Parathyroid adenoma (tissue), 2 donors: ENCODE measurements around the gene GNG12.

ENCODE experiments used
- H2AFZ ChIP-seq: fragments of 300-600 bp; sonication (generic); one replicate; pipeline ENCODE4 v1.7.0; 2017; ENCODE audit warnings: antibody characterized with exemption, mild to moderate bottlenecking
- H3K27ac ChIP-seq: fragments of 300-600 bp; sonication (generic); one replicate; pipeline ENCODE4 v1.7.0; 2017
- H3K27me3 ChIP-seq: fragments of 300-600 bp; sonication (generic); one replicate; pipeline ENCODE4 v1.7.0; 2017; ENCODE audit warnings: low read length; ENCODE audit not compliant: control insufficient read depth, insufficient read depth
- H3K36me3 ChIP-seq: fragments of 300-600 bp; sonication (generic); one replicate; pipeline ENCODE4 v1.7.0; 2017; ENCODE audit warnings: low read length; ENCODE audit not compliant: control insufficient read depth, insufficient read depth
- H3K4me1 ChIP-seq: fragments of 300-600 bp; sonication (generic); one replicate; pipeline ENCODE4 v1.7.0; 2017; ENCODE audit warnings: control low read depth
- H3K4me2 ChIP-seq: fragments of 300-600 bp; sonication (generic); one replicate; pipeline ENCODE4 v1.7.0; 2017; ENCODE audit warnings: low read length
- H3K4me3 ChIP-seq: fragments of 300-600 bp; sonication (generic); one replicate; pipeline ENCODE4 v1.7.0; 2017; ENCODE audit warnings: low read depth, low read length
- H3K79me2 ChIP-seq: fragments of 300-600 bp; sonication (generic); one replicate; pipeline ENCODE4 v1.7.0; 2017; ENCODE audit warnings: control low read depth
- H3K9ac ChIP-seq: fragments of 300-600 bp; sonication (generic); one replicate; pipeline ENCODE4 v1.7.0; 2017; ENCODE audit warnings: mild to moderate bottlenecking
- H3K9me3 ChIP-seq: fragments of 300-600 bp; sonication (generic); one replicate; pipeline ENCODE4 v1.7.0; 2017; ENCODE audit warnings: low read length; ENCODE audit not compliant: control insufficient read depth
- TF ChIP-seq, protein P1 (sequence below): fragments of 300-600 bp; sonication (generic); IDR thresholded peaks from one replicate; pipeline ENCODE4 v1.7.0; 2017; ENCODE audit warnings: antibody characterized with exemption, mild to moderate bottlenecking
- donor health status: primary hyperparathyroidism.

The GNG12 gene

DNA sequence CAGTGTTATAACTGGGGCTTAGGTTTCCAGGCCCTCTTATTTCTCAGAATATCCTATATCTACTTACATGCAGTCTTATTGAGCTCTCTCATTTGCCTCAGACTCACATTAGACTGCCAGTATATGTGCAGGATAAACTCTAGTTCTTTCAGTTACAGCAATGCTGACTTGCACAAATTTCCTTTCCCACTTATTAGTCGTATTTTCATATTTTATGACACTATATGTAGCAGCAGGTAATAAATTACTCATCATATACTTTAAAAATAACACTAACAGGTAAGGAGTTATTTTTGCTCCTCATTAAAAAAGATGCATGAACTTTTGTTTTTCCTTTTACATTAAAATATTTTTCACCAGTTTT lies 82.6 kb downstream of the GNG12 start:
- no peak overlapping the region for H2AFZ ChIP-seq
- peak overlapping the region; percentile 77 for H3K27ac ChIP-seq
- no peaks in the 10 kb centered on the region for H3K27me3 ChIP-seq
- H3K4me2 ChIP-seq, result no peak overlapping the region
- TF ChIP-seq, protein P1, sequence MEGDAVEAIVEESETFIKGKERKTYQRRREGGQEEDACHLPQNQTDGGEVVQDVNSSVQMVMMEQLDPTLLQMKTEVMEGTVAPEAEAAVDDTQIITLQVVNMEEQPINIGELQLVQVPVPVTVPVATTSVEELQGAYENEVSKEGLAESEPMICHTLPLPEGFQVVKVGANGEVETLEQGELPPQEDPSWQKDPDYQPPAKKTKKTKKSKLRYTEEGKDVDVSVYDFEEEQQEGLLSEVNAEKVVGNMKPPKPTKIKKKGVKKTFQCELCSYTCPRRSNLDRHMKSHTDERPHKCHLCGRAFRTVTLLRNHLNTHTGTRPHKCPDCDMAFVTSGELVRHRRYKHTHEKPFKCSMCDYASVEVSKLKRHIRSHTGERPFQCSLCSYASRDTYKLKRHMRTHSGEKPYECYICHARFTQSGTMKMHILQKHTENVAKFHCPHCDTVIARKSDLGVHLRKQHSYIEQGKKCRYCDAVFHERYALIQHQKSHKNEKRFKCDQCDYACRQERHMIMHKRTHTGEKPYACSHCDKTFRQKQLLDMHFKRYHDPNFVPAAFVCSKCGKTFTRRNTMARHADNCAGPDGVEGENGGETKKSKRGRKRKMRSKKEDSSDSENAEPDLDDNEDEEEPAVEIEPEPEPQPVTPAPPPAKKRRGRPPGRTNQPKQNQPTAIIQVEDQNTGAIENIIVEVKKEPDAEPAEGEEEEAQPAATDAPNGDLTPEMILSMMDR, result no peak
- no peaks in the 10 kb centered on the region for H3K9me3 ChIP-seq
- no peak overlapping the region for H3K4me3 ChIP-seq
- H3K4me1 ChIP-seq, result peaks cover 24% of the 10 kb centered on the region
- peaks cover 9% of the 10 kb centered on the region for H3K79me2 ChIP-seq
- no peak overlapping the region for H3K9ac ChIP-seq
- no peaks in the 10 kb centered on the region for H3K36me3 ChIP-seq

DNA sequence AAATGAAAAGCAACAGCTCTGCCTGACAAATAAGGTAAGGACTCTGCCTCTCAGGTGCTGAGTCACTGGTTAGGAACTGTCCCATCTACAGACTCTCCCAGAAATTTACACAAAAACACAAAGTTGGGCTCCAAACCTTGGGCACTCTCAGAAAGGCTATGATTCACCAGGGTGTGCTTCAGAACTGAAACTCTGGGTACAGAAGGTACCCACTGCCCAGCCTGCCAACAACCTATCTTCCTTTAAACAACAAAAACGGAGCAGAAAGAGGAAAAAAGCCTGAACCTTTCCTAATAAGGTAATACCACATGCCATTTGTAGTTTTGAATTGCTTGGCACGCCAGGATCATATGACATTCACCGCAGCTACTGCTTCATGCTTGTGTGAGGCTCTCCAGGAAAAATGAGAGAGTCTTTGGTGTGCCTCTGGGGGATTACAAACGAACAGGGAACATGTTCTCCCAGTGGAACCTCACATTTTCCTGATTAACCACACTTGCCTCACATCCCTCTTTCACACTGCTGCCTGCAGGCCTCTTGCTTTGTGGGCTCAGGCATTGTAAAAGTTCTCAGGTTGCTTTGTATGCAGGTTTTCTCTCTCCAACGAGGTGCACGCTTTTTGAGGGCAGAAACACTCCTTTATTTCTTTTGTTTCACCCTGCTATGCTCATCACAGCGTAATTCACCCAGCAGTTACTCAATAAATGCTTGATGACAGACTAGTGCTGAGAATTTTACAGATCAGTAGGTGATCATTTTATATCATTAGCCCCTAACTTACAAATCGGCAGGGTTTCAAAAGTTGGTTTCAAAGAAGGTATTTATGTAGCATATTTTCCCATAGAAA lies 83.2 kb downstream of the GNG12 start:
- Histone ChIP-seq H3K27me3 (no peaks in the 10 kb centered on the region), H3K4me1 (peaks cover 24% of the 10 kb centered on the region), H2AFZ (no peak overlapping the region), H3K9ac (no peak overlapping the region), H3K4me2 (peak overlapping the region; percentile 25), H3K79me2 (peaks cover 6% of the 10 kb centered on the region), H3K36me3 (no peaks in the 10 kb centered on the region), H3K27ac (peak overlapping the region; percentile 77), H3K4me3 (no peak overlapping the region), H3K9me3 (no peaks in the 10 kb centered on the region)
- TF ChIP-seq, protein P1, result no peak

DNA sequence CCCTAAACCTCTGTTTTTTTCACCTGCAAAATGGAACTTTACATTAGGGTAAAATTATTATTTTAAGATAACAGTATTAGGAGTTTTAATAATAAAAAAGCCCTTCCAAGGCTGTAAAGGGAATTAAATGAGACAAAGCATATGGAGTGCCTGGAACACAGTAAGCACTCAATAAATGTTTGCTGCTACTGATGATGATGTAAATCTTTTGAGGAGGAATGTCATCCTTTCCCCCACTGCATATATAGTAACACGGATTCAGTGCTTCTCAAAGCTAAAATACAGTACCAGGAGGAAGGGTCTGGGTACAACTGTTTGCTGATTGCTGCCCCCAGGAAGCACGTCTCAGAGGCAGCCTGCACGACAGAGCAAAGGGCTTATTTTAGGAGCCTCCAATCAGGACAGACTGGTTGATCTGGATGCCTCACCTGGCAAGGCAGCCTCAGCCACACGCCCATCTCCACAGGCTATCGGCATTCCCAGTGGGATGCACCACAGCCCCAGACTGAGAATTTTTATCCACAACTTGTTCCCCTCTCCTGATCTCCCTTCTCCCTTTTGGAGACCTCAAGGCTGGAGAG lies 83.9 kb downstream of the GNG12 start:
- no peak overlapping the region for H3K4me3 ChIP-seq
- H3K36me3 ChIP-seq, result no peaks in the 10 kb centered on the region
- TF ChIP-seq, protein P1, result no peak

DNA sequence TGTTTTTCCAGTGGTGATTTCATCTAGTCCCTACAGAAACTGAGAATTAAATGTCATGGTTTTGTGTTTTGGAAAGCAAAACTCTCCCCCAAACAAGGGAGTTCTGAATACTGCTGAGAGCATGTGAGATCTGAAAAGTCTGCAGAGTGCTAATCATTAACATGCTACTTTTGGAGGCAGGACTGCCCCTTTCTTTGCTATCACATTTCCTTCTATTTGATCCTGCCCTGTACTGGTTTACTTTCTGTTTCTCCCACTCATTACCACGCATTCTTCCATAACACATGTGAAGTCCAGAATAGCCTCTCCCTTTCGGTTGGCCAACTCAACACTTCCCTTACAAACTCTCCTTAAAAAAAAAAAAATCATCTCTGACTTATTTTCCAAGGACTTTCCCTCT lies 84.6 kb downstream of the GNG12 start:
- H3K4me3 ChIP-seq, result no peak overlapping the region
- no peak overlapping the region for H3K4me2 ChIP-seq

More for the DNA sequence above, 83.9 kb downstream of the GNG12 start:
- peak overlapping the region; percentile 77 for H3K27ac ChIP-seq
- H3K79me2 ChIP-seq, result peaks cover 5% of the 10 kb centered on the region
- H2AFZ ChIP-seq, result no peak overlapping the region
- no peaks in the 10 kb centered on the region for H3K9me3 ChIP-seq
- no peak overlapping the region for H3K9ac ChIP-seq
- H3K27me3 ChIP-seq, result no peaks in the 10 kb centered on the region
- peak overlapping the region; percentile 25 for H3K4me2 ChIP-seq
- H3K4me1 ChIP-seq, result peaks cover 24% of the 10 kb centered on the region

More for the DNA sequence above, 84.6 kb downstream of the GNG12 start:
- H2AFZ ChIP-seq, result no peak overlapping the region
- H3K9ac ChIP-seq, result no peak overlapping the region
- peaks cover 10% of the 10 kb centered on the region for H3K79me2 ChIP-seq
- peaks cover 22% of the 10 kb centered on the region for H3K4me1 ChIP-seq
- no peaks in the 10 kb centered on the region for H3K9me3 ChIP-seq
- no peaks in the 10 kb centered on the region for H3K27me3 ChIP-seq
- no peaks in the 10 kb centered on the region for H3K36me3 ChIP-seq
- TF ChIP-seq, protein P1, result no peak
- peak overlapping the region; percentile 7 for H3K27ac ChIP-seq
